AG04450 (cell line): ENCODE measurements around the gene CFAP46. TPM values are rescaled to one million over a fixed set of nuclear protein-coding genes. Genes with fewer than 3 reads are reported as not detected.
"Not testable (repeated sequence)": the region's sequence is repeated elsewhere in the genome, so short reads cannot be mapped to it uniquely, and the experiment has no call there.

ENCODE experiments used
- CTCF ChIA-PET: fragments of 300-600, 350-600 bp; formaldehyde crosslinking; extraction: SDS; loops from one replicate; lab custom pipeline; 2022; ENCODE audit warnings: antibody characterized with exemption, inconsistent platforms; lab: Charles Lee
- POLR2A ChIA-PET: fragments of 350-600 bp; formaldehyde crosslinking; extraction: SDS; loops from one replicate; lab custom pipeline; 2021; ENCODE audit warnings: antibody characterized with exemption, inconsistent platforms; lab: Yijun Ruan, JAX
- DNase-seq: peaks from one replicate; pipeline ENCODE4 v3.0.0-alpha.2; 2011; ENCODE audit warnings: low read depth, low spot score
- H3K27ac ChIP-seq: one replicate; pipeline ENCODE4 v1.5.1; 2012; ENCODE audit warnings: low read depth, low read length, control low read depth
- H3K27me3 ChIP-seq: one replicate; pipeline ENCODE4 v1.6.0; 2012; ENCODE audit warnings: low read length; ENCODE audit not compliant: control insufficient read depth, insufficient read depth
- H3K4me3 ChIP-seq: 2 replicates; pipeline ENCODE4 v1.5.1; 2011; ENCODE audit warnings: mild to moderate bottlenecking, low read depth, low read length, control low read depth
- H3K9me3 ChIP-seq: 2 replicates; pipeline ENCODE4 v1.5.1; 2012; ENCODE audit warnings: low read length; ENCODE audit not compliant: control insufficient read depth, insufficient read depth
- polyA plus RNA-seq: library from polyadenylated mRNA; depleted of rRNA; stranded (reverse); fragments of >200 nt; gene quantifications from 2 replicates; pipeline ENCODE4 v1.2.3, GENCODE V29; 2011
- TF ChIP-seq, protein P1 (sequence below): IDR thresholded peaks from 2 replicates; pipeline ENCODE4 v1.5.1; 2011; ENCODE audit warnings: low read depth, low read length, control low read depth, inconsistent platforms

The CFAP46 gene
- polyA plus RNA-seq, 1 experiment = 2.7 TPM

DNA sequence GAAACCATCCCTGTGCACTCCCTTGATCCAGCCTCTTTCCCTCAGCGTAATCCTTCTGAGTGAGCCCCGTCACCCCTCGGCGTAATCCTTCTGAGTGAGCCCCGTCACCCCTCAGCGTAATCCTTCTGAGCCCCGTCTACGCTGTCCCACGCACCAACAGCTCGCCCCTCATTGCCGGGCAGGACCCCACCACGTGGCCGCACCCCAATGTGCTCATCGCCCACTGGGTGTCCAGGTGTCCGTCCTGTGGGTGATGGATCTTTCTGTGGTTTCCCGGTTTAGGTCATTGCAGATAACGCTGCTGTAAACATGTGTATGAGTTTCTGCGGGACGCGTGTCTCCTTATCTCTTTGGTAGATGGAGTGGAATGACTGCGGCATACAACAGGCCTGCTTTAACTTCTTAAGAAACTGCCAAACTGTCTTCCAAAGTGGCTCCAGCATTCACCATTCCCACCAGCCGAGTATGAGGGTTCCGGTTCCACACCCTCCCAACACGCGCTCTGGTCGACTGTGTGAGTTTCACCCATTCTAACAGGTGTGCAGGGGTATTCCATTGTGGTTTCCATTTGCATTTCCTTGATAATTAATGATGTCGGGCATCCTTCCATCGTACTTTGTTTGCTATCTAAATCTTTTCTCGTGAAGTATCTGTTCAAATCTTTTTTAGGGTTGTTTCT is 114.4 kb downstream of the CFAP46 start:
- Histone ChIP-seq H3K27me3 (peaks cover 17% of the 10 kb centered on the region), H3K4me3 (no peak overlapping the region), H3K9me3 (peaks cover 36% of the 10 kb centered on the region), H3K27ac (no peak overlapping the region)
- TF ChIP-seq, protein P1, sequence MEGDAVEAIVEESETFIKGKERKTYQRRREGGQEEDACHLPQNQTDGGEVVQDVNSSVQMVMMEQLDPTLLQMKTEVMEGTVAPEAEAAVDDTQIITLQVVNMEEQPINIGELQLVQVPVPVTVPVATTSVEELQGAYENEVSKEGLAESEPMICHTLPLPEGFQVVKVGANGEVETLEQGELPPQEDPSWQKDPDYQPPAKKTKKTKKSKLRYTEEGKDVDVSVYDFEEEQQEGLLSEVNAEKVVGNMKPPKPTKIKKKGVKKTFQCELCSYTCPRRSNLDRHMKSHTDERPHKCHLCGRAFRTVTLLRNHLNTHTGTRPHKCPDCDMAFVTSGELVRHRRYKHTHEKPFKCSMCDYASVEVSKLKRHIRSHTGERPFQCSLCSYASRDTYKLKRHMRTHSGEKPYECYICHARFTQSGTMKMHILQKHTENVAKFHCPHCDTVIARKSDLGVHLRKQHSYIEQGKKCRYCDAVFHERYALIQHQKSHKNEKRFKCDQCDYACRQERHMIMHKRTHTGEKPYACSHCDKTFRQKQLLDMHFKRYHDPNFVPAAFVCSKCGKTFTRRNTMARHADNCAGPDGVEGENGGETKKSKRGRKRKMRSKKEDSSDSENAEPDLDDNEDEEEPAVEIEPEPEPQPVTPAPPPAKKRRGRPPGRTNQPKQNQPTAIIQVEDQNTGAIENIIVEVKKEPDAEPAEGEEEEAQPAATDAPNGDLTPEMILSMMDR = no peak
- ChIA-PET POLR2A (no interaction called here), CTCF (no interaction called here)
- no peak for DNase-seq

DNA sequence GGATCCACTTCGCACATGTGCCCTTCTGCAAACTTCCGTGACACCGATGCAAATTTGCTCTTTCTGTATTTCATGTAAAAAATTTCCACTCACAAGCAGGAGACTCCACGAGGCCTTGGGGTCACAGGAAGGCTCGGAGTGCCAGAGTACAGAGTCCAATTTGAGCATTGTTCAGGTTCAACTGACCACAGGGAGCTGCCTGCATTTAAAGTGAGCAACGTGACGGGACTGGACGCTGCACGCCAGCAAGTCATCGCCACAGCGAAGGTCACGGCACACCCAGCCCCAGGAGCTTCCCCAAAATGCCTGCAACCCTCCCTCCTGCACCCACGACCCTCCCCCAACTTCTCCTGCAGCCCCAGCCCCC is 115.0 kb downstream of the CFAP46 start:
- Histone ChIP-seq H3K27ac (no peak overlapping the region), H3K27me3 (peaks cover 13% of the 10 kb centered on the region), H3K4me3 (no peak overlapping the region), H3K9me3 (peaks cover 36% of the 10 kb centered on the region)
- ChIA-PET POLR2A (no interaction called here), CTCF (no interaction called here)
- DNase-seq = no peak
- TF ChIP-seq, protein P1 = no peak

DNA sequence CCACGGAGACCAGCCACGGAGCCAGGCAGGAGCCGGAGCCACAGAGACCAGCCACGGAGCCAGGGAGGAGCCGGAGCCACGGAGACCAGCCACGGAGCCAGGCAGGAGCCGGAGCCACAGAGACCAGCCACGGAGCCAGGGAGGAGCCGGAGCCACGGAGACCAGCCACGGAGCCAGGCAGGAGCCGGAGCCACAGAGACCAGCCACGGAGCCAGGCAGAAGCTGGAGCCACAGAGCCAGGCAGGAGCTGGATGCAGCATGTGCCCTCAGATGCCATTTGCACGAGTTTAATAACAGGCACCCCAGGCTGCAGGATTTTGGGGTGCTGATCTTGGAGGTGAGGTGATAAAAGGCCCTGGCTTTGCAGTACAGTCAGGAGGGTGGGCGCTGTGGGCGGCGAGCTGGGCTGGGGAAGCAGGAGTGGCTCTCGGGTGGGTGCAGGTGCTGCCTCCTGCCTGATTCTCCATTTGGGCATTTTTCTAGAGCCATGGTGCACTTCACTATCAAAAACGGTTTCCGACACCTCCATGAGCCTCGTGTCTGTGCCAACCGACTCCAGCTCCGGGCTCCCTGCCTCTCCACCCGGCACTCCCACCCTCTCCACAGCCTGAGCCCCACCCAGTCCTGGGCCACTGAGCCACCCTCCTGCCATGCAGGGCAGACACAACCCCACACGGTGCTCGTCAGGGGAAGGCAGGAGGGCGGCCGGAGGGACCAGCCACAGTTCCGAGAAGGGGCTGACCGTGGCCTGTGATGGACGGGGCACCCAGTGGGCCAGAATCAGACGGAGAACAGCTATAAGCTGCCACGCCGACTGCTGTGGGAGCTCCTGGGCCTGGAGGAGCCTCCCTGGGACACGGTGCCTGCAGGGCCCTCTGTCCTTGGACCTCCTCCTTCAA is 115.6 kb downstream of the CFAP46 start:
- Histone ChIP-seq H3K4me3 (no peak overlapping the region), H3K9me3 (peaks cover 42% of the 10 kb centered on the region), H3K27me3 (peaks cover 9% of the 10 kb centered on the region), H3K27ac (no peak overlapping the region)
- CTCF ChIA-PET = no interaction called here
- POLR2A ChIA-PET = no interaction called here
- TF ChIP-seq, protein P1 = no peak
- no peak for DNase-seq

DNA sequence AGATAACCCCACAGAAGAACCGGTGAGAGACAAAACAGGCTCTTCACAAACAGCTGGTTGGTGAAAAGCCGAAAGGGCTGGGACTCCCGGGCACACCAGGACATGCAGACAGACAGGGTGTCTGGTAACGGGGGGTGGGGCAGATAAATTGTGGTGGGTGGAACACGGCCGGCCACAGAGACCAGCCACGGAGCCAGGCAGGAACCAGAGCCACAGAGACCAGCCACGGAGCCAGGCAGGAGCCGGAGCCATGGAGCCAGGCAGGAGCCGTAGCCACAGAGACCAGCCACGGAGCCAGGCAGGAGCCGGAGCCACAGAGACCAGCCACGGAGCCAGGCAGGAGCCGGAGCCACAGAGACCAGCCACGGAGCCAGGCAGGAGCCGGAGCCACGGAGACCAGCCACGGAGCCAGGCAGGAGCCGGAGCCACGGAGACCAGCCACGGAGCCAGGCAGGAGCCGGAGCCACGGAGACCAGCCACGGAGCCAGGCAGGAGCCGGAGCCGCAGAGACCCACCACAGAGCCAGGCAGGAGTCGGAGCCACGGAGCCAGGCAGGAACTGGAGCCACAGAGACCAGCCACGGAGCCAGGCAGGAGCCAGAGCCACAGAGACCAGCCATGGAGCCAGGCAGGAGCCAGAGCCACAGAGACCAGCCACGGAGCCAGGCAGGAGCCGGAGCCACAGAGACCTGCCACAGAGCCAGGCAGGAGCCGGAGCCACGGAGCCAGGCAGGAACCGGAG is 116.4 kb downstream of the CFAP46 start:
- peaks cover 50% of the 10 kb centered on the region for H3K9me3 ChIP-seq
- CTCF ChIA-PET, H3K27me3 ChIP-seq, POLR2A ChIA-PET, H3K4me3 ChIP-seq, DNase-seq, H3K27ac ChIP-seq: not testable (repeated sequence)

DNA sequence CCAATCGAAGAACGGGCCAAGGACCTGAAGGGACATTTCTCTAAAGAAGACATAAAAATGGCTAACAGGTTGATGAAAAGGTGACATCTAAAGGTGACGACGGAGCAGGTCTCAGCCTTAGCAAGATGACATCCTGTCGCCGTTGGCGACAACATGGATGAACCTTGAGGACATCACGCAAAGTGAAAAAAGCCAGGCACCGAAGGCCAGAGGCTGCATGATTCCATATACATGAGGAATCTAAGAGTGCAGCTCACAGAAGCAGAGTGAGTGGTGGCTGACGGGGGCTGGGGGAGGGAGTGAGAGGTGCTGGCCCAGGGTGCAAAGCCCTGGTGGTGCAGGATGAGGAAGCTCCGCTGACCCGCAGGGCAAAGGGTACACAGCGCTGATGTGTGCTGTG is 122.3 kb downstream of the CFAP46 start:
- DNase-seq = no peak
- Histone ChIP-seq H3K4me3 (no peak overlapping the region), H3K9me3 (peaks cover 26% of the 10 kb centered on the region), H3K27me3 (peaks cover 5% of the 10 kb centered on the region), H3K27ac (no peak overlapping the region)
- CTCF ChIA-PET = no interaction called here
- TF ChIP-seq, protein P1 = no peak
- POLR2A ChIA-PET = no interaction called here
